AG04450 (cell line): Measurements from ENCODE around the gene EDC3. TPM values are rescaled to one million over a fixed set of nuclear protein-coding genes. Genes with fewer than 3 reads are reported as not detected.

Experiments
- CTCF ChIA-PET: fragments of 300-600, 350-600 bp; formaldehyde crosslinking; extraction: SDS; loops from one replicate; lab custom pipeline; 2022; ENCODE audit warnings: antibody characterized with exemption, inconsistent platforms; lab: Charles Lee
- POLR2A ChIA-PET: fragments of 350-600 bp; formaldehyde crosslinking; extraction: SDS; loops from one replicate; lab custom pipeline; 2021; ENCODE audit warnings: antibody characterized with exemption, inconsistent platforms; lab: Yijun Ruan, JAX
- DNase-seq: peaks from one replicate; pipeline ENCODE4 v3.0.0-alpha.2; 2011; ENCODE audit warnings: low read depth, low spot score
- H3K27ac ChIP-seq: one replicate; pipeline ENCODE4 v1.5.1; 2012; ENCODE audit warnings: low read depth, low read length, control low read depth
- H3K27me3 ChIP-seq: one replicate; pipeline ENCODE4 v1.6.0; 2012; ENCODE audit warnings: low read length; ENCODE audit not compliant: control insufficient read depth, insufficient read depth
- H3K4me3 ChIP-seq: 2 replicates; pipeline ENCODE4 v1.5.1; 2011; ENCODE audit warnings: mild to moderate bottlenecking, low read depth, low read length, control low read depth
- H3K9me3 ChIP-seq: 2 replicates; pipeline ENCODE4 v1.5.1; 2012; ENCODE audit warnings: low read length; ENCODE audit not compliant: control insufficient read depth, insufficient read depth
- CTCF ChIP-seq: IDR thresholded peaks from 2 replicates; pipeline ENCODE4 v1.5.1; 2011; ENCODE audit warnings: low read depth, low read length, control low read depth, inconsistent platforms
- polyA plus RNA-seq: library from polyadenylated mRNA; depleted of rRNA; stranded (reverse); fragments of >200 nt; gene quantifications from 2 replicates; pipeline ENCODE4 v1.2.3, GENCODE V29; 2011

Gene EDC3
- polyA plus RNA-seq, 1 experiment, result 37.1 TPM

GRCh38 chr15:74595271-74595670, 100.6 kb downstream of the EDC3 start:
- ChIA-PET POLR2A (no interaction called here), CTCF (no interaction called here)
- Histone ChIP-seq H3K9me3 (no peaks in the 10 kb centered on the region), H3K27me3 (no peaks in the 10 kb centered on the region), H3K27ac (no peak overlapping the region), H3K4me3 (no peak overlapping the region)
- TF ChIP-seq CTCF, result no peak
- DNase-seq, result no peak

- TF ChIP-seq CTCF, result no peak
- no peaks in the 10 kb centered on the region for H3K27me3 ChIP-seq
- no peak overlapping the region for H3K27ac ChIP-seq
- POLR2A ChIA-PET, result no interaction called here
- CTCF ChIA-PET, result interaction anchor here (0.6 kb wide), 1 partner anchor 18 kb away, joined by 4 read pairs; no protein-coding TSS in a partner anchor
- no peak for DNase-seq
- no peak overlapping the region for H3K4me3 ChIP-seq
- H3K9me3 ChIP-seq, result no peaks in the 10 kb centered on the region
Observed at GRCh38 chr15:74594455-74594854, 101.4 kb downstream of the EDC3 start.

GRCh38 chr15:74593122-74593521, 102.7 kb downstream of the EDC3 start:
- CTCF ChIA-PET, result no interaction called here
- H3K4me3 ChIP-seq, result no peak overlapping the region

GRCh38 chr15:74592222-74592621, 103.6 kb downstream of the EDC3 start:
- H3K27me3 ChIP-seq, result no peaks in the 10 kb centered on the region
- H3K9me3 ChIP-seq, result no peaks in the 10 kb centered on the region
- H3K27ac ChIP-seq, result no peak overlapping the region
- POLR2A ChIA-PET, result no interaction called here
- CTCF ChIA-PET, result no interaction called here
- no peak for DNase-seq
- H3K4me3 ChIP-seq, result no peak overlapping the region
- TF ChIP-seq CTCF, result no peak

More at GRCh38 chr15:74593122-74593521, 102.7 kb downstream of the EDC3 start:
- DNase-seq, result no peak
- no peak for TF ChIP-seq CTCF
- POLR2A ChIA-PET, result no interaction called here
- no peak overlapping the region for H3K27ac ChIP-seq
- no peaks in the 10 kb centered on the region for H3K9me3 ChIP-seq
- H3K27me3 ChIP-seq, result no peaks in the 10 kb centered on the region

GRCh38 chr15:74589826-74590225, 106.0 kb downstream of the EDC3 start:
- no peak overlapping the region for H3K4me3 ChIP-seq
- no peaks in the 10 kb centered on the region for H3K27me3 ChIP-seq
- no peaks in the 10 kb centered on the region for H3K9me3 ChIP-seq
- no peak overlapping the region for H3K27ac ChIP-seq
- DNase-seq, result no peak
- POLR2A ChIA-PET, result no interaction called here
- no peak for TF ChIP-seq CTCF
- CTCF ChIA-PET, result no interaction called here
